BLaER1 treated with 17β-estradiol and CSF1 and Interleukin-3, amounts not matched to agents 10 nM and 100 nM (cell line): Measurements from ENCODE around the gene FTO.

Experiments used
- H3K27ac ChIP-seq, 11 experiments: shearing (Covaris generic); formaldehyde crosslinking; 2 replicates each; pipeline ENCODE4 v1.8.1; 2022
- H3K27me3 ChIP-seq, 11 experiments: shearing (Covaris generic); formaldehyde crosslinking; 2 replicates each; pipeline ENCODE4 v1.8.1; 2022
- H3K36me3 ChIP-seq, 11 experiments: shearing (Covaris generic); formaldehyde crosslinking; 2 replicates each; pipeline ENCODE4 v1.8.1; 2022
- H3K4me1 ChIP-seq, 10 experiments: shearing (Covaris generic); formaldehyde crosslinking; 2 replicates each; pipeline ENCODE4 v1.8.1; 2022
- H3K4me2 ChIP-seq, 11 experiments: shearing (Covaris generic); formaldehyde crosslinking; 2 replicates each; pipeline ENCODE4 v1.8.1; 2022
- H3K4me3 ChIP-seq, 10 experiments: shearing (Covaris generic); formaldehyde crosslinking; 2 replicates each; pipeline ENCODE4 v1.8.1; 2022
- H3K9ac ChIP-seq, 11 experiments: shearing (Covaris generic); formaldehyde crosslinking; 2 replicates each; pipeline ENCODE4 v1.8.1; 2022
- H3K9me3 ChIP-seq, 11 experiments: shearing (Covaris generic); formaldehyde crosslinking; replicated peaks in 1 of 11; 2 replicates each; pipeline ENCODE4 v1.8.1; 2022
- H4K20me1 ChIP-seq, 11 experiments: shearing (Covaris generic); formaldehyde crosslinking; 2 replicates each; pipeline ENCODE4 v1.8.1; 2022
- Cebpa-rat ChIP-seq, 11 experiments: shearing (Covaris generic); IDR thresholded peaks; 2 replicates each; pipeline ENCODE4 v1.8.1; 2022

The FTO gene

DNA sequence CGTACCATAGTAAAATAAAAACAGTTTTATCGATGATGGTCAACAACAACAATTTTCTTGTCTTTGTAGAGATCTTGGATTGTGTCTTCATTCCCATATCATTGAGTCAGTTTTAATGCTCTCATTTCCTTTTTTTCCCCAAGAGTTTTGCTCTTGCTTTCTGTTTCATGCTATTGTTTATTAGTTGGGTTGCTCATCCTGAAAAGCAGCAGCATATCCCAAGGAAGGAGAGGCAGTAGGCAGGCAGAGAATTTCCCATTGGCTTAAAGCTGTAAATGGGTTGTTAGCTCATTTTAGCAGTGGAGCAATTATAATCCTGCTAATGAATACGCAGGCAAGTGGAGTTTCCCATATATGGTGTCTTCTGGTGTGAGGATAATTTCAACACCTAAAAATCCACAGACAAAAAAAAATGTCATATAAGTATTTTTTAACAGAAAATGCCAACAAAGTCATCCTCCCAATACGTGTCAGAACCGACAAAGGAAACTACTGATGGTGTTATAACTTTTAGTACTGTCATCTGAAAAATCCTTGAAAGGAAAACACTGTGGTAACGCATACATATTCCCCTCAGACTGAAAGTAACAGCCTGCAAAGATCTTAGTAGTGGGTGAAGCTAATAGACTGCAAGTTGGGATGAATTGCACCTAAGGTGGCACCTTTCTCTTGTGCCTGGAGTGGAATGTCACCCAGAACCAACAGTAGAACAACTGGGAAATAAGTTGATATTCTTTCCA is 218.3 kb downstream of the FTO start:
- Histone ChIP-seq H3K4me1 (peaks cover 0 to 4% (median 0%) of the 10 kb centered on the region in 10 experiments; a peak in 1 of 20 replicates), H3K4me3 (no peak overlapping the region), H3K27me3 (no peaks in the 10 kb centered on the region), H3K9me3 (no peaks in the 10 kb centered on the region), H3K9ac (no peak overlapping the region), H3K27ac (no peak overlapping the region), H3K4me2 (no peak overlapping the region), H4K20me1 (no peaks in the 10 kb centered on the region), H3K36me3 (peaks cover 0 to 8% (median 0%) of the 10 kb centered on the region in 11 experiments; a peak in 1 of 22 replicates)
- TF ChIP-seq Cebpa-rat (IDR thresholded peaks at IDR 0.05), result no peak

DNA sequence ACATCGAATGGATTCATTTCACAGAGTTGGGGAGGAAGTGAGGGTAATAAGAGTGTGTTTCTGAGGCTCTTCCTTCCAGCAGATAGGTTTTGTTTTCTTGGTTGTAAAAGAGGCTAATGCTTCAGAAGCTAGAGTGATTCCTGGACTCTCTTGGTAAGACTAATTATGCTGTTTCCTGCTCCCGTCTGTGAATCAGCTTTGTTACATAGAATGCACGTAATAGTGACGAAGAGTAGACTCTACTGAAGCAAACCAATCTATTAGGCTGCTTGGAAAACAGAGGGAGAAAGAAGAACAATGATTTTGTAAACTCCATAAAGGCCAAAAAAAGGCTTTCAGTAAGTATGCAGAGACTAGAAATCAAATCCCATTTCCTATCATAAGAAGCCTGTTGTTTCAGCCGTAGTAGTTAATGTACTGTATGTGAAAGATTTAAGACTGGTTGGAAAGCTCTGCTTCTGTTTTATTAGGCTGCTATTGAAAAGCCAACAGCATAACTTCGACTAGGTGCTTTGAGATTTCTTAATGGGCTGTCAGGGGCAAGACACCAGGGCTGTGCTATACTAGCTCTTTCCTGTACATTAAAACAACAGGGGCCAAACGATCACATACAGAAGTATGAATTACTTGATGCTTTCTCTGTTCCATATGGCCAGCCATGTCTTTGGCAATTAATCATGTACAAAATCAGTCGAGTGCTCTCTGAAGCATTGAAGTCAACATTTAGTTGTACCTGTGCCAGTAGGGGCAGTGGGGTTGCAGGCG is 219.0 kb downstream of the FTO start:
- no peaks in the 10 kb centered on the region for H3K27me3 ChIP-seq
- no peaks in the 10 kb centered on the region for H4K20me1 ChIP-seq
- H3K27ac ChIP-seq, result no peak overlapping the region
- peaks cover 0 to 8% (median 0%) of the 10 kb centered on the region in 11 experiments; a peak in 1 of 22 replicates for H3K36me3 ChIP-seq
- TF ChIP-seq Cebpa-rat (IDR thresholded peaks at IDR 0.05), result no peak
- H3K4me2 ChIP-seq, result no peak overlapping the region
- no peaks in the 10 kb centered on the region for H3K9me3 ChIP-seq
- no peak overlapping the region for H3K4me3 ChIP-seq
- H3K4me1 ChIP-seq, result peaks cover 0 to 4% (median 0%) of the 10 kb centered on the region in 10 experiments; a peak in 1 of 20 replicates
- H3K9ac ChIP-seq, result no peak overlapping the region

DNA sequence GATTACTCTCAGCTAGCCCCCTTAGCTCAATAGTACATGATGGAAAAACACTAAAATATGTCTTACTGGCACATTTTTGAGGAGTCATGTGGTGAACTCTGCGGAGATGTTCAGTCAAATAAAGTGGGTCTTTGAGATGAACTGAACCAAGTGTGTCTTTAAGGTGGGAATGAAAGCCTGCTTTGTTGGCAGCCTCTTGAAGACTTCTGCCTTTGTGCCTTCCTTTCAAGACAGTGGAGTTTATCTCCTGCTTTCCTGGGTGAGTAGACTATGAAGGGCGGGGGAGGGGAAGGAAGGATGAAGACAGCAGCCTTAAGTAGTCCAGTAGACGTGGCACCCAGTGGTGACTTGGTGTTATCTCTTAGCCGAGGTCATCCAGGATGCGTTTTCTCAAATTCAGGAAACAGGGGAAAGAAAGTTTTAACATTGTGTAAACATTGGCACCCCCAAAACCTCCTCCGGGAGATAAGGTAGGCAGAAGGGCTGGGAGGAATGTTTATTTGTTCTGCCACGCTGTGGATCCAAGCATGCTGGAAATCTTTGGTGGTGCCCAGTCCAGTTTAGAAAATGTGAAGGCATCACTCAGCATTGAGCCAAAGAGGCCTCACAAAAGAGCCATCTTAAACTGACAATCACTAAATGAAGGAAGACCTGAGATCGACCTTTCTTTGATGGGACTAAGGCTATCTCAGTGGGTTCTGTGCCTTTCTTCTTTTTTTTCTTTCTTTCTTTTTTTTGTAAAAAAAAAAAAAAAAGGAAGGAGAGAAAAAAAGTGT is 220.6 kb downstream of the FTO start:
- Histone ChIP-seq H3K9ac (no peak overlapping the region), H3K27me3 (no peaks in the 10 kb centered on the region), H4K20me1 (no peaks in the 10 kb centered on the region), H3K27ac (no peak overlapping the region), H3K4me3 (no peak overlapping the region), H3K9me3 (no peaks in the 10 kb centered on the region), H3K36me3 (peaks cover 0 to 5% (median 0%) of the 10 kb centered on the region in 11 experiments; a peak in 1 of 22 replicates), H3K4me1 (peaks cover 0 to 4% (median 0%) of the 10 kb centered on the region in 10 experiments; a peak in 1 of 20 replicates), H3K4me2 (no peak overlapping the region)
- no peak for TF ChIP-seq Cebpa-rat (IDR thresholded peaks at IDR 0.05)

DNA sequence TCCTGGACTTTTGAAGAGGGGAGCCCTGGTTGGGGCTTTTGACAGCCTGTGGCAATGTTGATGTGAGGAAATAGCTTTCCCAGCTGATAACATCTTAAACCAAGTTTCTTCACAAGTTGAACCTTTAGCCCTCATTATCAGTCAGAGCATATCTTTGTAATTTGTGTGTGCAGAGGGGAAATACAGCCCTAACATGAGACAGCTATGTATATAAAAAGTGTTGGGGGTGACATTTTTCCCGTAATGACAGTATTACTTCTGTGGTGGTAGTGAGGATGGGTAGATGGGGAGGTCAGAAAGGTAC is 221.1 kb downstream of the FTO start:
- Histone ChIP-seq H3K9ac (no peak overlapping the region), H3K27ac (no peak overlapping the region), H3K9me3 (no peaks in the 10 kb centered on the region), H3K4me2 (no peak overlapping the region), H3K36me3 (no peaks in the 10 kb centered on the region; a peak in 2 of 22 replicates), H3K4me1 (peaks cover 0 to 1% (median 0%) of the 10 kb centered on the region in 10 experiments; a peak in 1 of 20 replicates), H3K4me3 (no peak overlapping the region), H4K20me1 (no peaks in the 10 kb centered on the region), H3K27me3 (no peaks in the 10 kb centered on the region)
- TF ChIP-seq Cebpa-rat (IDR thresholded peaks at IDR 0.05), result no peak

DNA sequence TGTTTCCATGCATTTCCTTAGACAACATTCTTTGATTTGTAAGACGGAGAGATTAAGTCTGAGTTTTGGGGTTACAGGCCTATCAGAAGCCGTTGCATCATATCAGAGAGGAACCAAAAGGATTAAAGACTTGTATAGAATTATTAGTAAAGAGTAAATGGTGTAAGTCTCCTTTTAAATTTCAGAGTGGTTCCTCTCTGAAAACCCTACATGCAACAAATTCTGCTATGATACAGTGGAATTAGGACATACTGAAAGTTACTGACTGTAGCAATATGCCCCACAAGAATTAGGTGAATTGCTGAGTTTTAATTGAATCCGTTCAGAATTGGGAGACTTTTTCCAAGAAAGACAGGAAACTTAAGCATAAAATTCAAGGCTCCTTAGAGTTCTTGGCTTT is 221.6 kb downstream of the FTO start:
- Histone ChIP-seq H4K20me1 (no peaks in the 10 kb centered on the region), H3K4me2 (no peak overlapping the region), H3K9ac (no peak overlapping the region), H3K36me3 (no peaks in the 10 kb centered on the region; a peak in 2 of 22 replicates), H3K27ac (no peak overlapping the region), H3K4me3 (no peak overlapping the region), H3K4me1 (no peaks in the 10 kb centered on the region), H3K9me3 (no peaks in the 10 kb centered on the region), H3K27me3 (no peaks in the 10 kb centered on the region)
- TF ChIP-seq Cebpa-rat (IDR thresholded peaks at IDR 0.05), result no peak

DNA sequence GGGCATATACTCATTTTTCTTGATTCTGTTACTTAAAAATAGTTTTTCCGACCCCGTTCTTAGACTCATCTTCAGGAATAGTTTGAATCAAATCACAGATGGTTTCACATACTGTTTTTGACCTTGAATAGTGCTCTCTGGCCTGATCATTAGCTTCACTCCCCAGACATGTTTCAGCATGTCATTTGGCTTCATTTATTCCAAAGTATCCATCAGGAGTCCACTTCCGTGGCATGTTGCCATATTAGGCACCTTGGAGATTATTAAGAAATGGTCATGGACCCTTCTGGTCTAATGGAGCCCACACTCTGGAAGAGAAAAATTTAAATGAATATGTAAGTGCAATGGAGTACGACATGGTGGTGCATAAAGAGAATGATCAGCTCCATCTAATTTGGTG is 222.3 kb downstream of the FTO start:
- TF ChIP-seq Cebpa-rat (IDR thresholded peaks at IDR 0.05), result no peak
- Histone ChIP-seq H3K36me3 (no peaks in the 10 kb centered on the region; a peak in 2 of 22 replicates), H3K9ac (no peak overlapping the region), H4K20me1 (no peaks in the 10 kb centered on the region), H3K27ac (no peak overlapping the region), H3K9me3 (no peaks in the 10 kb centered on the region), H3K27me3 (no peaks in the 10 kb centered on the region), H3K4me2 (no peak overlapping the region), H3K4me1 (no peaks in the 10 kb centered on the region), H3K4me3 (no peak overlapping the region)

DNA sequence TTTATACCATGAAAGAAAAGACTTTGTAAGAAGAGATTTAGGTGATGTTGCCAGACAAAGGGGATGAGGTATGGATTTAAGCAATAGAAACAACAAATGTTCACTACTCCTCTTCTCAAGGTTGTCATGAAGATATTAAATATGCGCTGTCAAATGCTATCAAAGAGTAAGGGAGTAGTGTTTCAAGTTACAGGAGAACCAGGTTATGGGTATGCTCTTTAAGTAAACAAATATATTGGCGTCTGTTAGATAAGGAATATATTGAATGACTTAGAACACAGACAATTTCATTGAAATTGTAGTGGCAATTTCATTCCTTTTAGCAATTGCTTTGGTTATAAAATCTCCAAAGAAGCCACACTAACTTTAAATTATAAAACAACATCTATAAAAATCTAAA is 229.0 kb downstream of the FTO start:
- H3K9me3 ChIP-seq, result no peaks in the 10 kb centered on the region
- H3K4me2 ChIP-seq, result no peak overlapping the region
- no peaks in the 10 kb centered on the region for H4K20me1 ChIP-seq
- no peak overlapping the region for H3K27ac ChIP-seq
- H3K4me3 ChIP-seq, result no peak overlapping the region
- no peaks in the 10 kb centered on the region for H3K4me1 ChIP-seq
- peaks cover 22 to 55% (median 31%) of the 10 kb centered on the region in 11 experiments; a peak in 20 of 22 replicates for H3K36me3 ChIP-seq
- TF ChIP-seq Cebpa-rat (IDR thresholded peaks at IDR 0.05), result no peak
- no peak overlapping the region for H3K9ac ChIP-seq
- no peaks in the 10 kb centered on the region for H3K27me3 ChIP-seq

DNA sequence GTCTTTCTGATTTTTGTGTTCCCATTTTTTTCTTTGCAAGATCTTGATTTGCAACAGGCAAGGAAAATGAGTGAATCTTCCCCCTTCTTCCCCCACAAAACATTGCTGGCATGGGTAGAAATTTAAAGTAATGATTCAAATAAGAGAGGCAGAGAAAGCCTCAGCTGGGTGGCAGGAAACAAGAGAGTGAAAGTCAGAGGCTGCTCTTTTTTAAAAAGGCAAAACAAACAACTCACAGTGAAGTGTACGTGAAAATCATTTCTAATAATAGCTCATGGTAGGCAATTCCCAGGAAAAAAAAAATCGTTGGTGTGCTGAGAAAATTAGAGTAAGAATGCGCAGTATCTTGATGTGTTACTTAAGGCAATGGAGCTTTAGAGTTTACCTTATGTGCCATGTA is 229.5 kb downstream of the FTO start:
- Histone ChIP-seq H3K9ac (no peak overlapping the region), H3K9me3 (no peaks in the 10 kb centered on the region), H4K20me1 (no peaks in the 10 kb centered on the region), H3K27ac (no peak overlapping the region), H3K27me3 (no peaks in the 10 kb centered on the region), H3K4me2 (no peak overlapping the region), H3K4me3 (no peak overlapping the region), H3K36me3 (peaks cover 22 to 57% (median 31%) of the 10 kb centered on the region in 11 experiments; a peak in 20 of 22 replicates), H3K4me1 (no peaks in the 10 kb centered on the region)
- TF ChIP-seq Cebpa-rat (IDR thresholded peaks at IDR 0.05), result no peak

DNA sequence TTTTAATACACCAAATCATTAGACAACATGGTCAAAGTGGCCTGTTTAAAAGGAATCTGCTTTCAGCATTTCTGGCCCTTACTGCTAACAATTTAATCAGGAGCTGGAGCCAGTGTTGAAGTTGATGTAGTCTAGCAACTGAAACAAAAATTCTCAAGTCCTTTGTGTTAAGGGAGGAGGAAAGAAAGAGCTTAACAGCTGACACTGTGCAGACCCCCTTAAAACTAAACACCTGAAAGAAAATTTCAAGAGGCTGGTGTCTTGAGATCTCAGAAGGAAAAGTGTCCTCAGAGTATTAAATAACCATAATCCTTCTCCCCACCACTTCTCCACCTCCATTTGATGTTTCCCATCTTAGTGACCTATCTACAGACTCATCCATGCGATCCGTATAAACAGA is 232.1 kb downstream of the FTO start:
- Histone ChIP-seq H3K9ac (no peak overlapping the region), H4K20me1 (no peaks in the 10 kb centered on the region), H3K4me1 (no peaks in the 10 kb centered on the region), H3K9me3 (peaks cover 0 to 7% (median 0%) of the 10 kb centered on the region in 11 experiments; a peak in 1 of 22 replicates), H3K4me3 (no peak overlapping the region), H3K27ac (no peak overlapping the region), H3K36me3 (peaks cover 22 to 60% (median 31%) of the 10 kb centered on the region in 11 experiments; a peak in 20 of 22 replicates), H3K27me3 (no peaks in the 10 kb centered on the region), H3K4me2 (no peak overlapping the region)
- no peak for TF ChIP-seq Cebpa-rat (IDR thresholded peaks at IDR 0.05)
